ENCODE results near the gene TCF7L1.
A peak's percentile ranks its signal among the peaks of the same experiment; 100 is the strongest.
"Not testable (repeated sequence)": the region's sequence is repeated elsewhere in the genome, so short reads cannot be mapped to it uniquely, and the experiment has no call there.

Gene TCF7L1

GRCh38 chr2:85132397-85132796 lies 795 bp upstream of the TCF7L1 start:
- peak; percentile 41 for DNase-seq

- DNase-seq = peak; percentile 59
Observed at GRCh38 chr2:85133751-85134254, 611 bp downstream of the TCF7L1 start.

GRCh38 chr2:85134255-85134895 lies 1.2 kb downstream of the TCF7L1 start:
- DNase-seq = peak; percentile 13

- DNase-seq = no peak
Observed at GRCh38 chr2:85134896-85135659, 1.9 kb downstream of the TCF7L1 start.

GRCh38 chr2:85135660-85135914 lies 2.4 kb downstream of the TCF7L1 start:
- DNase-seq = no peak

DNA sequence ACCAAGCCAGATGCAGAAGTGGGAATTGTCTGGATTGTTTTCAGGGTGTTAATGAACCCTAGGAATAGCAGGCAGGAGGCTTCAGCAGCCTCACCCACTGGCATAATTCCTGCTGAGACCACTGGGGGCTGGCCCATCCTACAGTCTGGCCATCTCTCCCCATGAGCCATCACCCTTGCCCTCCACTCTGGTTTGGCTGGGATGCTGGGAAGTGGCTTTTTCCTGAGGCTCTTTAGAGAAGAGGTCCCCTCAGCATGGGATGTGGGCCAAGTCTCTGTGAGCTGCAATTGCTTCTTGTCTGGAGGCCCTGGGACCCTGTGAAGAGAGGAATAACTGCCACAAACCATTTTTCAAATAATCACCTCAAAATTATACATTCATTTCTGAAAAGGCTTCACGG lies 4.0 kb downstream of the TCF7L1 start:
- DNase-seq = no peak

DNA sequence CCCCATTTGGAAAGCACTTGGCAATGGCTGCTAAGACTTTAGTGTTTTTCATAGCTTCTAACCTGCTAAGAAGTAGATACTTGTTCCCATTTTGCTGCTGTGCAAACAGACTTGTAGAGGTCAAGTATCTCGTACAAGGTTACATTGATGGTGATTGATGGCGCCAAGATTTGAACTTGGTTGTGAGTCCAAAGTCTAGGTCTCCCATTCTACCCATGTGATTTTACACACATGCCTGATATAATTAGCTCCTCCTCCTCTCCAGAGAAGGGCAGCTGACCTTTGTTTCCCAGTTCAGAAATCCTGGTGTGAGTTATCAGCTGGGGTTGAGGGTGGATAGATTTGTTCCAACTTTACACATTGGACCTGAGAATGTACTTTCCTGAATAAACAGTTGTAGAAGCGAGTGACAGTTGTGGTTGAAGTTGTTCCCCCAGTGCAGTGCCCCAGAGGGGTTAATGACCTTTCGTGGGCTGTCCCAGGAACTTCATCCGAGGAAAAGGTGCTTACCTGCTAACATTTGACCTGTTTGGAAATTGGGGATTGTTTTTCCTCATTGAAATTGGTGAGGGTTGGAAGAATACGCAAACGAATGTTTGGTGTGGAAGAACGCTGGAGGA lies 10.4 kb downstream of the TCF7L1 start:
- no peak for DNase-seq

DNA sequence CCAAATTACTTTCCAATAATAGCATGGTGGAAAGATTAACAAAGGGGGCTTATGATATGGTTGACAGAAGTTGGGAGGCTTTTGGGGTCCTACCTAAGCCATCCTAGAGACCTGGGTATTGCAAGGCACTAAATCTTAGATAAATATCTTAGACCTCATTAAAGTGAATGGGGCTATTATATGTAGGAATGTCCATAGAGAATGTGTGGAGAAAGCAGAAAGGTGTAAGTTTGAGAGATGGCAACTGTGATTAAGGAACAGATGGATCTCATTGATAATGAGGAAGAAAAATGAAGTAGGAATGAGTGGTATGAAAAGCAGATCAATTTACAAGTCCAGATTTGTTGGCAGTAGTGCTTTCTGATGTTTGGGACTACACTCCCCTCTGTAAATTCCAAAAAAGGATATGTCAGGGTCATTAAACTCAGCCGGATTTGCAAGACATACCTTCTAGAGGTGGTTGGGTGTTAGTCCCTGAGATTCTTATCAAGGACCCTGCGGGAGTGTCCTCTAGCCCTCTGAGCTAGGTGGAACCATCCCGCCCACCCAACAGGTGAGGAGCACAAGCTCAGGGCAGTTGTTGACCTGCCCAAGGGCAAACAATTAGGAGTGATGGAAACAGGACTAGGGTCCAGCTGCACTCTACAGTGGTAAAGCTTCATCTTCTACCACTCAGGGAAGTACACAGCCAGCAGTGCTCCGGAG lies 12.1 kb downstream of the TCF7L1 start:
- DNase-seq = no peak

- DNase-seq = no peak
Observed at GRCh38 chr2:85148190-85148589, 15.0 kb downstream of the TCF7L1 start.

- no peak for DNase-seq
Observed at GRCh38 chr2:85151026-85151425, 17.8 kb downstream of the TCF7L1 start.

DNA sequence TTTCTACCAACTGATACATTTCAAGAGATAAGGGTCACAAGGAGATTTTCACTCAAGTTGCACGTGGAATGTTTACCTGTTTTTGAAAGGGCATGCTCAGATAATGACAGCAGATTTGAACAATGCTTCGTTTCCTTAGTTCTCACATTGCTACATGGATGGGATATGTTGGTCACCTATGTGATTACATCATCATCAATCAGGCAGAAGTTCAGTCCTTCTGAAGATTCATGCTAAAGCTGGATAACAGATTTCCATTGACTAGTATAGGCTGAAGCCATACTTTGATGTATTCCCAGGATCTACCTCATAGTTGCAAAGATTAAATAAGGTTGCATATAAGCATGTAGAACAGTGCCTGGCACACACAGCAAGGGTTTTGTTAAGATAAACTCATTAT lies 19.7 kb downstream of the TCF7L1 start:
- DNase-seq = no peak

DNA sequence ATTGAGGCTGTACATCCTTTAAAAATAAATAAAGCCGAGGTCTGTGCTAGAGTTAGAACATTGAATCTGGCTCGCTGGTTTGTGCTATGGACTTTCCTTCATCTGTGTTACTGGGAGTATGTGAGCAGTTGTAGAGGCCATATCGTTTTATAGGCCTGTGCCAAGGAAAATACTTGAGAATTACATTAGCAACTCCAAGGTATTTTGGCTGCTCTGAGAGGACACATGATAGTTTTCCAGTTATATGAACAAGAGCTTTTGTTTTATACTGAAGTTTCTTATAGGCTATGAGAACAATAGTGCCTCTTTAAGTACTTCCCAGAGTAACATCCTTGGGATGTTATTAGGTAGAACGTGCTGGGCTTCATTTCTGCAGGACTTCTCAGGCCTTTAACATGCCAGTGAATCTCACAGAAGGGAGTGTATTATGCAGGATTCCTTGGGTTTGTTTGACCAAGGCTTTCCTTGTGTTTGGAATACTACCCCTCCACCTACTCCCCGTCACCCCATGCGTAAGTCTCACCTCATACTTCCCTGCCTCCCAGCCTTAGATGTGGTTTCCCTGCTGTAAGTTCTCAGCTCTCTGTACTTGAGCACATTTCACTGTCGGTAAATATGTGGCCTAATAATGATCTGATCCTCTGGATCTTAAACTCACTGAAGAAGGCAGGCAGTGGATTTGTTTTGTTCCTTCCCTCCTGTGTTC lies 21.0 kb downstream of the TCF7L1 start:
- no peak for DNase-seq

DNA sequence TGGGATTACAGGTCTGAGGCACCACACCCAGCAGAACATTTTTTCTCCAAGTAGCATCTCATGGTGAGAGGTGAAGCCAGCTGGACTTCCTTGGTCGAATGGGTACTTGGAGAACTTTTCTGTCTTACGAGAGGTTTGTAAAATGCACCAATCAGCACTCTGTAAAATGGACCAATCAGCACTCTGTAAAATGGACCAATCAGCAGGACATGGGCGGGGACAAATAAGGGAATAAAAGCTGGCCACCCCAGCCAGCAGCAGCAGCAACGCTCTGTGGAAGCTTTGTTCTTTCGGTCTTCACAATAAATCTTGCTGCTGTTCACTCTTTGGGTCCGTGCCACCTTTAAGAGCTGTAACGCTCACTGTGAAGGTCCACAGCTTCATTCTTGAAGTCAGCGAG lies 21.9 kb downstream of the TCF7L1 start:
- not testable (repeated sequence) for DNase-seq

DNA sequence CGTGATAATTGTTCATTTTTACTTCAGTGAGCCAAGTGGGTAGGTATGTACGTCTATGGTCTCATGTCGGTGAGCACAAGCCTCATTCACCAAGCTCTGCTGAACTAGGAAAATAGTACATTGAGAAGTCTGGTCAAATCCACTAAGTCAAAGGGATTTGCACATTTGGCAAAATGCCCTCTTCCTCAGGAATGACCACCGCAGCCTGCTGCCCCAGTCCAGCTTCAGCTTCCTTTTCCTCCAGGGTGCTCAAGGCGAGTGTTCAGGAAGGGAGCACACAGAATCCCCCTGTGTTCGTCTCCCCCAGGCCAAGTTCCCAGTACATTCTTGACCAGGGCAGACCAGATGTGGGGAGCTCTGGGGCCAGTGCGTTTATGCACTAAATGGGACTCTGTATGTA lies 23.0 kb downstream of the TCF7L1 start:
- DNase-seq = peak; percentile 27

- peak; percentile 18 for DNase-seq
Observed at GRCh38 chr2:85156619-85157018, 23.4 kb downstream of the TCF7L1 start.

GRCh38 chr2:85157345-85157744 lies 24.2 kb downstream of the TCF7L1 start:
- no peak for DNase-seq

DNA sequence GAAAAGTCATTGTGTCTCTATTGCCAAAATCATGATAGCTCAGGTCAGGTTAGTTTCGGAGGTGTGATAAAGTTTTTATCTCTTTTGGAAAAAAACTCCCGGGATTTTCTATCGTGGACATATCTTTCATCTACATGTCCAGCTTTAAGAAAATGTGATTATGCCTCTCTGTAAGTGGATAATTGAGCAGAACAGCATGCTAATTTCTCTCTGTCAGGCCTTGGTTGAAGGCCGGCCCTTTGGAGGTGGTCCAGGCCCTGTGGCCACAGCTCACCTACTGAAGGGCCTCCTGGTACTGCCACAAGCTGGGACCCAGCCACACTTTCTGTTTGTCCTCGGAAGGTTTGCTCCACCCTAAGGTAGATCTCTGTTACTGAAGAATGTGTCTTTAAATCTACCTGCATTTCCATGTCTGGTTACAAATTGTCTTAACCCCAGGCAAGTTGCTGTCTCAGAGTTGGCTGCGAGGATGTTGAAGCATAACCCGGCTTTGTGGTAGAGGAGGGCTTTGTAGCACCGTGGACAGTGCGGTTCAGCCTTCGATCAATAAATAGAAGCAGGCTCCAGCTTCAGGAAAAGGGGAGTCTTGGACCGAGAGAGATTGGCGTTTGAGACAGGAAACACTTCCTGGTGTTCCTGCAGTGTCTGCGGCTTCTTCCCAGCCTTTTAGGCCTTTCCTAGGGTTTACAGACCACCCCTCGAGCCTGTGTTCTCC lies 25.5 kb downstream of the TCF7L1 start:
- DNase-seq = no peak

GRCh38 chr2:85159589-85159988 lies 26.4 kb downstream of the TCF7L1 start:
- DNase-seq = no peak

GRCh38 chr2:85160966-85161960 lies 28.1 kb downstream of the TCF7L1 start:
- peak; percentile 5 for DNase-seq

- peak; percentile 13 for DNase-seq
Observed at GRCh38 chr2:85162746-85163301, 29.6 kb downstream of the TCF7L1 start.

GRCh38 chr2:85163675-85164074 lies 30.5 kb downstream of the TCF7L1 start:
- no peak for DNase-seq
